Measurements from ENCODE around the gene C1orf74. TPM values are rescaled to one million over a fixed set of nuclear protein-coding genes. Genes with fewer than 3 reads are reported as not detected.

Gene C1orf74
- total RNA-seq = 1.6 and 2.0 TPM in 2 replicates

DNA sequence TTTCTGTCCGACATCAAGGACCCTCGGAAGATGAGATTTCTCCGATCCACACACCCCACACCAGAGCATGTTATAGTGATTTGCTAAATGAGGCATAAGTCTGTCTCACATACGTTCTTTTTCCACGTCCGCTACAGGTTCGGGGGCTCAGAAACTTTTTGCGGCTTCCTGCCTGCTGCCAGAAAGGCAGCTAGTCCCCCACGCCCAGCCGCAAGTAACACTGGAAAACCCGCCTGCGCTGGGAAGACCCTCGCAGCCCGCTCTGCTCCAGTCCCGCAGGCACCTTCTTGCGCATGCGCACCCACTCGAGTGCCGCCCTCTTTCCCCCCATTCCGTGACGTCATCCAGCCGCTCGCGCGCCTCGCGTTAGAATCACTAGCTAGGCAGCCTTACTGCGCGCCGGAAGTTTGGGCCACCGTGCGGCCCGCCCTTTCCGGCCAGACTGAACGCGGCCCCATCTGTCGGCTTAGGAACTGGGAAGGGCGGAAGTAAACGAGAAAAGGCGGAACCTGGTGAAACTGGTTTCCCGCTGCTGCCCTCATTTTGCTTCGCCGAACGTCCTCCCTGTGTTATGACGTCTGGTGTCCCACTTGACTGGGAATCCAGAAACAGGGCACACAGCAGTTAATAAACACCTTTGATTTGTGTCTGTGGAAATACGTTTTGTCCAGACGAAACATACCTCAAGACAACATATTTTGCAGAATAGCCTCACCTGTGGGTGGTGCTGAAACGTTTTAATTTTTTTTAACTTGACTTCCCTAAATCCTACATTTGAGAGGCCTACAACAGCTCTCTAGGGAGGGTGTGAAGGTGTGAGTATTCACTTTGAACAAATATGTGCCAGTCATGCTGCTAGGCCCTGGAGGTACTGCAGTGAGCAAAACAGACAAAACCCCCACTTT, at the start of gene C1orf74:
Gene C1orf74 (minus strand): TSS at position 295 of the 905 bp plus-strand sequence. CDS start 925 bp downstream, outside the sequence.

GRCh38 chr1:209827384-209828262, 43.3 kb upstream of the C1orf74 start, which contains the start of gene UTP25:
Gene UTP25 (plus strand): TSS chr1:209827972. CDS start chr1:209828064, 92 bp downstream.

DNA sequence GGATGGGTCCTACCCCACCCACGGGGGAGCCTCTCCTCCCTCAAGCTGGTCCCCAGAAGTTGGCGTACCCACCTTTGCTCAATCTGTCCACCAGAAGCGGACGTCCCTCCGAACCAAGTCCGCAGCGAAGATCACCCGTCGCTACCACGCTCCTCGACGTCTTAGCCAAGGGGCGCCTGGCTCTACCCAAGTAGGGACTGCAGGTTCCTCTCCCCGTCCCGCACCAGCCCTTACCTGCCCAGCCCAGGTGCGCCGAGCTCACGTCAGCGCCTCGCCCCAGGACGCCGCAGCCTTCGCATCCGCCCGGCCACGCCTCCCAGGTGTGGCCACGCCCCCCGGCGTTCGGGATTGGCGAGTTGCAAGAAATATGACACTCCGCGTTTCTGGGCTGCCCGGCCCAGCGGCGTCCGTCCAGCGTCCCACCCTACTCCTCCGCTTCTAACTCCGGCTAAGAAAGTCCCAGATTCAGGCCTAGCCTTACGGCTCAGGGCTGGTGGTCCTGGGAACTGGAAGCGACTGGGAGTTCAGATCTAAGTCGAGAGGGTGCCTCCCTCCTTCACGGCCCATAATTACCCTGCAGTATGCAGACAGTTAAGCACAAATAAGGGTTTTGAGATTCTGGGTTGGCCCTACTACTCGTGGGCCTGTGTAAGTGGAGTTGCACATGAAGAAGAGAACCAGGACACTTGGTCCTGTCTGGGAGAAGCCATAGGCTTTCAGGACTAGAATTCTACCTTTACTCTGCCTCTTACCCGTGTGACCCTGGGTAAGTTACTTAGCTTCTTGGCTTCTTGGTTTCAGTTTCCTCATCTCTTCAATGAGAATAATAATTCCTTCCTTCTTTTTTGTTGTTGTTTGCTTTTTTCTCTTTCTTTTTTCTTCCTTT, 21.8 kb upstream of the C1orf74 start, which contains the start of gene IRF6:
Gene IRF6 (minus strand): TSS at position 268 of the 886 bp plus-strand sequence. CDS start 4,729 bp downstream, outside the sequence.

GRCh38 chr1:209755926-209756614, 28.3 kb downstream of the C1orf74 start, which contains the start of gene TRAF3IP3:
Gene TRAF3IP3 (plus strand): TSS chr1:209756053. CDS start chr1:209760040, 3,987 bp downstream.

Other genes with a start within 250 kb of the C1orf74 start
- gene CAMK1G, start 200.8 kb downstream of the C1orf74 start, total RNA-seq = 0.63 TPM in 1 of 2 replicates, not detected in the other
- gene LAMB3, start 132.1 kb downstream of the C1orf74 start, total RNA-seq = 27.0 and 32.5 TPM in 2 replicates
- 20.2 and 28.9 TPM in 2 replicates for gene G0S2, start 109.1 kb downstream of the C1orf74 start, total RNA-seq
- gene HSD11B1, start 79.7 kb downstream of the C1orf74 start, total RNA-seq = 33.3 and 35.0 TPM in 2 replicates
- gene TRAF3IP3, start 28.5 kb downstream of the C1orf74 start, total RNA-seq = not detected in 2 replicates
- 0.52 and 0.63 TPM in 2 replicates for gene IRF6, start 21.6 kb upstream of the C1orf74 start, total RNA-seq
- 5.7 and 6.8 TPM in 2 replicates for gene UTP25, start 43.4 kb upstream of the C1orf74 start, total RNA-seq
- 2.7 and 3.6 TPM in 2 replicates for gene SYT14, start 153.7 kb upstream of the C1orf74 start, total RNA-seq